RWPE2 (cell line): ENCODE data around the gene WIPF2.

Experiments used
- ATAC-seq: fragments of 200-7000 bp; cut with Tn5 transposase; 3 replicates; pipeline ENCODE4 v1.9.1; 2021; ENCODE audit warnings: low read depth
- DNase-seq: peaks from one replicate; pipeline ENCODE4 v3.0.0-alpha.2; 2020; ENCODE audit warnings: low spot score
- H3K27ac ChIP-seq: fragments of 450-650 bp; 2 replicates; pipeline ENCODE4 v1.5.1; 2017; ENCODE audit warnings: mild to moderate bottlenecking; ENCODE audit not compliant: poor library complexity, severe bottlenecking
- H3K27me3 ChIP-seq: fragments of 250-450 bp; sonication (Bioruptor Pico); 2 replicates; pipeline ENCODE4 v1.5.1; 2021; ENCODE audit warnings: mild to moderate bottlenecking, moderate library complexity; ENCODE audit not compliant: insufficient read depth, poor library complexity, severe bottlenecking
- H3K36me3 ChIP-seq: fragments of 250-450 bp; sonication (Bioruptor Pico); 2 replicates; pipeline ENCODE4 v1.5.1; 2020; ENCODE audit warnings: low read depth, mild to moderate bottlenecking, moderate library complexity
- H3K4me1 ChIP-seq: fragments of 250-450 bp; sonication (Bioruptor Pico); 2 replicates; pipeline ENCODE4 v1.5.1; 2021; ENCODE audit warnings: mild to moderate bottlenecking, moderate library complexity; ENCODE audit not compliant: insufficient read depth, poor library complexity, severe bottlenecking
- H3K4me3 ChIP-seq: fragments of 250-450 bp; sonication (Bioruptor Pico); 2 replicates; pipeline ENCODE4 v1.5.1; 2021; ENCODE audit warnings: mild to moderate bottlenecking, moderate library complexity; ENCODE audit not compliant: severe bottlenecking
- H3K9me3 ChIP-seq: fragments of 250-450 bp; sonication (Bioruptor Pico); 2 replicates; pipeline ENCODE4 v1.5.1; 2021; ENCODE audit warnings: mild to moderate bottlenecking, moderate library complexity; ENCODE audit not compliant: severe bottlenecking
- TF ChIP-seq, protein P1 (sequence below): fragments of 450-650 bp; IDR thresholded peaks from one replicate; pipeline ENCODE4 v1.5.1; 2017; ENCODE audit warnings: mild to moderate bottlenecking, moderate library complexity; ENCODE audit not compliant: poor library complexity, severe bottlenecking

The WIPF2 gene

DNA sequence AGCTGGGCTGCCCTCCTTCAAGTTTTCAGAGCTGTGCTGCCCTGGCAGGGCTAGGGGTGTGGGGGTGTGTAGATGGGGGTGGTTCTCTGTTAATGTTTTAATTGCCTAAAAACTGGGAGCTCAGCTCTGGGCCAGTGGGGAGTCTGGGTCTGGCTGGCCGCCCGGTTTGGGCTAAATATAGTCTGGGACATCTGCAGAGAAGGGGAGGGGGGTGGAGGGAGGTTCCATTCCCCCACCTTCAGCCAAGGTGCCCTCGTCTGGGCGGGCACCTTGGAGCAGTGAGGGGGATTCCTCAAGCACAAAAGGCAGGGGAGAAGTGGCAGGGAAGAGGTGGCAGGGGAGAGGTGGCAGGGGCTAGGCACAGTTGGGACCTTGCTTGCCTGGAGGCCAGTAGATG, 102.9 kb downstream of the WIPF2 start:
- ATAC-seq: no peak
- H3K36me3 ChIP-seq: no peaks in the 10 kb centered on the region
- no peak for DNase-seq
- H3K27ac ChIP-seq: peak overlapping the region; percentile 97
- no peaks in the 10 kb centered on the region for H3K27me3 ChIP-seq
- peaks cover 58% of the 10 kb centered on the region for H3K4me1 ChIP-seq
- H3K4me3 ChIP-seq: peak overlapping the region; percentile 9
- no peaks in the 10 kb centered on the region for H3K9me3 ChIP-seq
- TF ChIP-seq, protein P1, sequence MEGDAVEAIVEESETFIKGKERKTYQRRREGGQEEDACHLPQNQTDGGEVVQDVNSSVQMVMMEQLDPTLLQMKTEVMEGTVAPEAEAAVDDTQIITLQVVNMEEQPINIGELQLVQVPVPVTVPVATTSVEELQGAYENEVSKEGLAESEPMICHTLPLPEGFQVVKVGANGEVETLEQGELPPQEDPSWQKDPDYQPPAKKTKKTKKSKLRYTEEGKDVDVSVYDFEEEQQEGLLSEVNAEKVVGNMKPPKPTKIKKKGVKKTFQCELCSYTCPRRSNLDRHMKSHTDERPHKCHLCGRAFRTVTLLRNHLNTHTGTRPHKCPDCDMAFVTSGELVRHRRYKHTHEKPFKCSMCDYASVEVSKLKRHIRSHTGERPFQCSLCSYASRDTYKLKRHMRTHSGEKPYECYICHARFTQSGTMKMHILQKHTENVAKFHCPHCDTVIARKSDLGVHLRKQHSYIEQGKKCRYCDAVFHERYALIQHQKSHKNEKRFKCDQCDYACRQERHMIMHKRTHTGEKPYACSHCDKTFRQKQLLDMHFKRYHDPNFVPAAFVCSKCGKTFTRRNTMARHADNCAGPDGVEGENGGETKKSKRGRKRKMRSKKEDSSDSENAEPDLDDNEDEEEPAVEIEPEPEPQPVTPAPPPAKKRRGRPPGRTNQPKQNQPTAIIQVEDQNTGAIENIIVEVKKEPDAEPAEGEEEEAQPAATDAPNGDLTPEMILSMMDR: no peak

GRCh38 chr17:40322358-40323315, 103.5 kb downstream of the WIPF2 start:
- Histone ChIP-seq H3K36me3 (no peaks in the 10 kb centered on the region), H3K4me3 (peak overlapping the region; percentile 9), H3K27ac (peak overlapping the region; percentile 97), H3K4me1 (peaks cover 54% of the 10 kb centered on the region), H3K9me3 (no peaks in the 10 kb centered on the region), H3K27me3 (no peaks in the 10 kb centered on the region)
- DNase-seq (peak; percentile 63), ATAC-seq (0 out of 3 replicates have a peak, but pooled peaks have one; percentile 3)
- TF ChIP-seq, protein P1: no peak

GRCh38 chr17:40323391-40324381, 104.6 kb downstream of the WIPF2 start:
- Histone ChIP-seq H3K36me3 (0 out of 2 replicates have a peak, but pooled peaks cover 4% of the 10 kb centered on the region), H3K27me3 (no peaks in the 10 kb centered on the region), H3K4me3 (no peak overlapping the region), H3K27ac (peak overlapping the region; percentile 97), H3K4me1 (peaks cover 58% of the 10 kb centered on the region), H3K9me3 (no peaks in the 10 kb centered on the region)
- DNase-seq: no peak
- ATAC-seq: no peak
- TF ChIP-seq, protein P1: no peak

DNA sequence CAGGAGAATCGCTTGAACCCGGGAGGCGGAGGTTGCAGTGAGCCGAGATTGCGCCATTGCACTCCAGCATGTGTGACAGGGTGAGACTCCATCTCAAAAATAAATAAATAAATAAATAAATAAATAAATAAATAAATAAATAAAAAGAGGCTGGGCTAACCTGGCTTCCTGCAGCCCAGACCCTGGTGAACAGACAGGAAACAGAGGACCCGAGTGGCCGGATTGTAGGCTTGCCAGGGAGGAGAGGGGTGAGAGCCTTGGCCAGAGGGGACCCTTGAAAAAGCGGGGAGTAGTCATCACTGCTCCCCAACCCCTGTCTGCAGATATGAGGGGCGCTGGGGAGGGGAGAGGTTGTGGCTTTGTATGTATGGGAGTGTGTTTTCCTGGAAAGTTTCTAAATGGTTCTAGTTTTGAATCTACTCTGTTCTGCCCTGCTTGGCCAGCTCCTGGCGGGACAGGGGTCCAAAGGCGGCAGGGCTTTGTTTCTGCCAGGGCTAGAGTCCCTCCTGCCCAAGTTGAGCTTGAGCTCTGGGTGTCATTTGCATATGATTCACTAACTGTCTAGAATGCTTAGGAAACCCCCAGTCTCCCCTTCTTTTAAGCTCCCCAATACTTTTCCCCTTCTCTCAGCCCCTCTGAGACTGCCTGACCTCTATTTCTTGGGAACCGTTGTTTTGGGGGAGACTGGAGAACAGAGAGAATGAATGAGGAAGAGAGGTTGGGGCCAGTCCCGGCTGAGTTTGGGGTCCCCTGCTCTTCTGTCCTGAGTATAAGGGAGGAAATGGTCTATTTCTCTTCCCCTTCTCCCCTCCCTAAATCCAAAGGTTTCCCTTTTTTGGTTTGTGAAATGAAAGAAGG, 106.3 kb downstream of the WIPF2 start:
- TF ChIP-seq, protein P1: no peak
- ATAC-seq (no peak), DNase-seq (no peak)
- H3K27me3 ChIP-seq: no peaks in the 10 kb centered on the region
- peaks cover 61% of the 10 kb centered on the region for H3K4me1 ChIP-seq
- peak overlapping the region; percentile 97 for H3K27ac ChIP-seq
- no peaks in the 10 kb centered on the region for H3K9me3 ChIP-seq
- no peak overlapping the region for H3K4me3 ChIP-seq
- 0 out of 2 replicates have a peak, but pooled peaks cover 7% of the 10 kb centered on the region for H3K36me3 ChIP-seq
